SKM-1 treated with dmso at 0.1 percent for 144 hours (cell line): Measurements from ENCODE around the gene PRIM1.
"Not testable (repeated sequence)": the region's sequence is repeated elsewhere in the genome, so short reads cannot be mapped to it uniquely, and the experiment has no call there.

Experiments used
- DNase-seq: peaks from one replicate; lab custom pipeline; 2025; ENCODE audit not compliant: unreplicated experiment; lab: John Stamatoyannopoulos, UW

PRIM1 gene

DNA sequence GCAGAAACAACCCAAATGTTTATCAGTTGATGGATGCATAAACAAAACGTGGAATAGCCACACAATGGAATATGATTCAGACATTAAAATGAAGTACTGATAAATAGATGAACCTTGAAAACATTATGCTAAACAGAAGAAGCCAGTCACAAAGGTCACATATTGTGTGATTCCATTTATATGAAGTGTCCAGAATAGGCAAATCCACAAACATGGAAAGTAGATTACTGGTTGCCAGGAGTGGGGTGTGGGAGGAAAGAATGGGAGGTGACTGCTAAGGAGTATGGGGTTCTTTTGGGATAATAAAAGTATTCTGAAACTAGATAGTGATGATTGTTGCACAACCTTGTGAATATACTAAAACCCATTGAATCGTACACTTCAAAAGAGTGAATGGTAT lies 9.7 kb upstream of the PRIM1 start:
- no peak for DNase-seq

DNA sequence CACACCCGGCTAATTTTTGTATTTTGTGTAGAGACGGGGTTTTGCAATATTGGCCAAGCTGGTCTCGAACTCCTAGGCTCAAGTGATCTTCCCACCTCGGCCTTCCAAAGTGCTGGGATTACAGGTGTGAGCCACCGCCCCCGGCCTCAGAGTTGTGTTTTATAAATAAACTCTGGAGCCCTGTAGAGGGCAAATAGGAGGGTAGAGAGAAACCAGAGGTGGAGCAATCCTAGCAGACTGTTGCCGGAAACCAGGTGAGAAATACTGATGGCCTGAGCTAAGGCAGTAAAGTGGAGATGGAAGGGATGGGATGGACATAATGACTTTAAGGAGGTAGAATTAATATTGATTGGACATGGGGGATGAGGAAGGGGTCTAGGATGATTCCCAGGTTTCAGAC lies 8.3 kb upstream of the PRIM1 start:
- DNase-seq = no peak

DNA sequence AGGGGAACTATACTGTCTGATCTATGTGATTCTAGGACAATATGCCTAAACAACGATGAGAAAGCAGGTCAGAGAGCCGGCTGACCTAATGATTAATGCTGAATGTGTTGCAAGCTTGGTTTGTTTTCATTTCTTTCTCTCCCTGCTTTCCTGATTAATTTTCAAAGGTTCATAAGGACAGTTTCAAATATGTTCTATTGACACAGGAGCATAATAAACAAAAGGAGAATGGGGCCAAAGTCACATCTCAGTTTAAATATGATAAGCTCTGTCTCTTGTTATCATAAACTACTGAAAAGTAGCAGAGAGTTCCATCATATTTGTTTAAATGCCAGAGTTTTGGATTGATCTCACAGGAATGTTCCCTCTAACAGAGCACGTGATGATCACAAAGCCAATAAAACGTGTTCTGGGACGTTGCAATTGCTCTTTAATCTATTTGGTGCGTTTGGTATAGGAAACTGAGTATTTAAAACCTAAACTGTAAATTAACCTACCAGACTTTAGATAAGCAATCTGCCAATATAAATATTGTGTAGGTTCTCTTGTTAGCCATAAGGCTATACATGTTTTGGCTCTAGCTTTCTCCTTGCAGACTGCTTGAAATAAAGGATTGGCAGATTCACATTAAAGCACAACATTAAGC lies 7.3 kb upstream of the PRIM1 start:
- DNase-seq = no peak

DNA sequence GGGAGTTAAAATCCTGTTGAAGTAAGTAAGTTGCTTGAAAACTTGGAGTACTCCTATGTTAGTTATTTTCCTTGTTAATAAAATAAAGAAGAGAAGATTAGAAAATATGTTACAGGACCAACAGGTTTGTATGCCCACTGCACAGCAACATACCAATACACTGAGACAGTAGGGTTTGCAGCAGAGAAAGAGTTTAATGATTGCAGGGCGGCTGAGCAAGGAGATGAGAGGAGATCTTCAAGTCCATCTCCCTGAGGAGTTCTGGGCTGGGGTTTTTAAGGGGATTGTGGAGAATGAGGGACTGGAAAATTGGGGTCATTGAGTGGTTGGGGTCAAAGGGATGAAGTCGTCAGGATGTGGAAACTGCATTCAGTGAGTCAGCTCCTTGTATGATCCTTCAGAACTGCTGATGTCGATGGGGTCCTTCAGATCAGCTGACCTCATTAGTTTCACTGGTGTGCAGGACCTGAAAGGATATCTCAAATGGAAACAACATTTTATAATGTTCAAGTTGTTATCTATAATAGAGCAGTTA lies 6.7 kb upstream of the PRIM1 start:
- DNase-seq = no peak

DNA sequence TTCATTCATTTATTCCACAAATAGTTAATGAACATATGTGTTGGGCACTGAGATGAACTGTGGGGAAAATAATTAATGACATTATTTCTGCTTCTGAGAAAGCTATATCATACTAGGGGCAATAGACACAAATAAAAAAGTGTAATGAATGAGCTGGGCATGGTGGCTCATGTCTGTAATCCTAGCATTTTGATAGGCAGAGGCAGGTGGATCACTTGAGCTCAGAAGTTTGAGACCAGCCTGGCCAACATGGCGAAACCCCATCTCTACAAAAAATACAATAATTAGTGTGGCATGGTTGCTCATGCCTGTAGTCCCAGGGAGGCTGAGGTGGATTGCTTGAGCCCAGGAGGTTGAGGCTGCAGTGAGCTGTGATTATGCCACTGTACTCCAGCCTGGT lies 5.8 kb upstream of the PRIM1 start:
- not testable (repeated sequence) for DNase-seq

DNA sequence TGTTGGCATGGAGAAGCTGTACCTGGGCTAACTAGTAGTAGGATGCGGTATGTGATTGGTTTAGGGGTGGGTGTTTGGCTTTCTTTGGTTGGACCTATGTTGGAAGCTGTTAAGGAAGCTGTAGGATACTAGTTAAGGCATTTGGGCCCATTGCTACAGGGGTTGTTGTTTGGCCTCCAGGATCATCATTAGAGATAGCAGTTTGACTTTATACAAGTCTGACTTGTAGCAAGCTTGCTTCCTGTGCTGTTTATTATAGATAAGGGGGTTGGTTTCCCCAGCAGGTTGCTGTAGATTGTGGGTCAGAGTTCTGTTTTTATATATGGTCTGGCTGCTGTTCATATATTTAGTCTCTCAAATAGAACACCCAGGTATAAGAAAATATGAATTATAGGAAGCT lies 1.4 kb upstream of the PRIM1 start:
- no peak for DNase-seq

DNA sequence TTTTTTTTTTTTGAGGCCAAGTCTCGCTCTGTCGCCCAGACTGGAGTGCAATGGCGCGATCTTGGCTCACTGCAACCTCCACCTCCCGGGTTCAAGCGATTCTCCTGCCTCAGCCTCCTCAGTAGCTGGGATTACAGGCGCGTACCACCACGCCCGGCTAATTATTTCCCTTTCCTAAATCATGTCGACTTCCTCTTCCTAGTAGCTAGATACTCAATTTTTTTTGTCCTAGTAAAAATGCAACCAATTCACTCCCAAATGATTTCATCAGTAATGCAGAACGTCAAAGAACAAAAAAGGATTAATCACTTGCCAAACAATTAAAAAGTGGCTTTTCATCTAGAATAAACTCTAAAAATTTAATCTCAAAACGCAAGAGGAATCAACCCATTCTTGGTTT lies 1.5 kb downstream of the PRIM1 start:
- DNase-seq = not testable (repeated sequence)

DNA sequence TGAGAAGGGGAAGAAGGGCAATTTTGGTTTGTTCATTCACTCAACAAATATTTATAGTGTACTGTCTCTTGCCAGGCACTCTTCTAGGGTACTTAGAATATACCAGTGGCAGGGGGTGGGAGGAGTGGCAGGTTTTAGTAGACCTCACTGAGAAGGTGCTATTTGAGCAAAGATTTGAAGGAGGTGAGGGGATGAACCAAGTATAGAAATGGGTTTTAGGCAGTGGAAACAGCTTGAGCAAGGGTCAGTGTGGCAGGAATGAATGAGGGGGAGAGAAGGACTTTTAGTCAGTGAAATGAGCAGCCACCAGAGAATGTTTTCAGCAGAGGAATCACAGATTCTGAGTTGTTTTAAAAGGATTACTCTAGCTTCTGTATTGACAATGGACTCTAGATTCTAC lies 2.3 kb downstream of the PRIM1 start:
- DNase-seq = no peak

DNA sequence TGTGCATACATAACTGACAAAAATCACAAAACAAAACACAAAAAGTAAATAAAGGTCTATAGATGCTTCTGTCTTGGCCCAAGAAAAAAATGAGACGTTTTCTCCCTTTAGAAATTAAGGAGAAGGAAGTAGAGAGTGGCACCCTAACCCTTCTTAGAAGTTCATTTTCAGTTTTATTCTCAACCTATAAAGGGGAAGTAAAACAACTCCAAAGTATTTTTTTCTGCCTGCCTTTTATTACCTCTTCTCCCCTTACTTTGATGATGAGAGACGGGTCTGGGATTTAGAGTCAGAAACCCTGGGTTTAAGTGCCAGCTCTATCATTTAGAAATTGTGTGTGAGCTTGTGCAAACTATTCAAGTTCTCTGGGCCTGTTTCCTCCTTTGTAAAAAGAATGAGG lies 2.8 kb downstream of the PRIM1 start:
- no peak for DNase-seq

DNA sequence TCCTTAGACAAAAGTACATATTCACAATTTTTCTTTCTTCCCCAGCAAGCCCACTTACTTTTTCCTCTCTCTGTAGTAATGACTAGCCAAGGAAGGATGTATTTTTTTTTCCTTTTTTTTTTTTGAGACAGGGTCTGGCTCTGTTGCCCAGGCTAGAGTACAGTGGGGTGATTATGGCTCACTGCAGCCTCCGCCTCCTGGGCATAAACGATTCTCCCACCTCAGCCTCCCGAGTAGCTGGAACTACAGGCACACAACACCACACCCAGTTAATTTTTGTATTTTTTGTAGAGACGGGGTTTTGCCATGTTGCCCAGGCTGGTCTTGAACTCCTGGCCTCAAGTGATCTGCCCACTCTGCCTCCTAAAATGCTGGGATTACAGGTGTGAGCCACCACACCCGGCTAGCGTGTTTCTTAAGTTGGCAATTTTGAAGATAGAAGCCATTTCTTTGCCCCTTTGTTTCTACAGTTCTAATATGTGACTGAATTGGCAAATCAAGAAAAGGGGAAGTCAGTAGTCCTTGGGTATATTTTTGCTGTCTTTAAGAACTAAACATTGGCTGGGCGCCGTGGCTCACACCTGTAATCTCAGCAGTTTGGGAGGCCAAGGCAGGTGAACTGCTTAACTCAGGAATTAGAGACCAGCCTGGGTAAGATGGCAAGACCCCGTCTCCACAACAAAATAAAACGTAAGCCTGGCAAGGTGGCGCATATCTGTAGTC lies 23.8 kb downstream of the PRIM1 start:
- no peak for DNase-seq

DNA sequence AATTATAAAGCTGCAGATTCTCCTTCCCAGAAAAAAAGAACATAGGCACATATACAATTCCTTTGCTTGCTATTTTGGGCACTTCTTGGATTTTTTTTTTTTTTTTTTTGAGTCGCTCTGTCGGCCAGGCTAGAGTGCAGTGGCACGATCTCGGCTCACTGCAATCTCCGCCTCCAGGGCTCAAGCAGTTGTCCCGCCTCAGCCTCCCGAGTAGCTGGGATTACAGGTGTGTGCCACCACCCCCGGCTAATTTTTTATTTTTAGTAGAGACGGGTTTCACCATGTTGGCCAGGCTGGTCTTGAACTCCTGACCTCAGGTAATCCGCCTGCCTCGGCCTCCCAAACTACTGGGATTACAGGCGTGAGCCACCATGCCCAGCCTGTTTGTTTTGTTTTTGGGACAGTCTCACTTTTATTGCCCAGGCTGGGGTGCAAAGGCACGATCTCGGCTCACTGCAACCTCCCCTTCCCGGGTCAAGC lies 25.9 kb downstream of the PRIM1 start:
- not testable (repeated sequence) for DNase-seq

DNA sequence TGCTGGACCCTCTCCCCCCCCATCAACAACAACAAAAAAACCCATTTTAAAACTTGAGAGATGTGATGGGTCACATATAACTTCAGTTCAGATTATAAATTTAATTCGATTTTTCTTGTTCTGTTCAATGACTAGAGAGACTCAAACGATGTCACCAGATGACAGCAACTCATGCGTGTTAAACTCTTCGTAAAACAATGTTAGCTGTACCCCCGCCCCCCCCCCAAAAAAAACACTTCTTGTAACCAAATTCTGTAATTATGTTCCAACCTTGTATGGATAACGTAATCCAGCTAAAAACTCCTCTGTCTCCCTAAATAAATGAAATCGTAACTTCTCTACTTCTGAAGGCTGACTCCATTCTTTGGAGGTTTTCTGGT lies 26.4 kb downstream of the PRIM1 start:
- DNase-seq = no peak

DNA sequence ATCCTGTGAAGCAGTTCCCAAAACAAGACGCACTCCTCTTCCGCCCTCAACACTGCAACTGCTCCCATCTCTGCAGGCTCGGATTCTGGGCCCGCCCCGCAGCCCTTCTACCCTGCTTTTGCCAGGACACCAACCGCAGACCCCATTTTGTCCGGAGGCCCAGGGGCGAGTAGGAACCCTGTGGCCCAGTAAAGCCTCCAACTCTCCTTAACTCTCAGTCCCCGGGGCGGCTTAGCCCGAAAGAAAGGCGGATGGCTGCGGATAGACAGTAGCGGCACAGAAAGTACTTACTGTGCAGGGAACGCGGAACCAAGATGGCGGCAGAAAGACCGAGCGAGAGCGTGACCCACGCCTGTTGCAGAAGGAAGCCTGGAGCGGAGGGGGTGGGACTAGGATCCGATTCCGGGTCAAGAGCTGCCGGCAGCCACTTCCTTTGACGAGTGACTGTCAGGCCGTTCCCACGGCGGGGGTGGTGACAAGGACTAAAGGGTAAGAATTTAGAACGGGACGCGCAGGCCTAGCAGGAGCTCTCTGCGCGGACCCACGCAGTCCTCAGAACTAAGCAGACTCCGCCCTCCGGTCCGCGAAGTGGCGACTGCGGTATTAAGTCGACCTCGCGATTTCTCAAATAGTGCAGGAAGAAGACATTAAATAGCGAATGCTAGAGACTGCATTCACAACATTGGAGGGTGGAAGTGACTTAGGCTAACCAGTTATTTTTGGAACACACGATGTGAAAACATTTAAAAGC lies 27.0 kb downstream of the PRIM1 start, which contains the start of gene NACA:
Gene NACA, minus strand, starts transcription at position 328 of the 751 bp plus-strand sequence. CDS start 778 bp downstream, outside the sequence.
- DNase-seq = peak; percentile 89

DNA sequence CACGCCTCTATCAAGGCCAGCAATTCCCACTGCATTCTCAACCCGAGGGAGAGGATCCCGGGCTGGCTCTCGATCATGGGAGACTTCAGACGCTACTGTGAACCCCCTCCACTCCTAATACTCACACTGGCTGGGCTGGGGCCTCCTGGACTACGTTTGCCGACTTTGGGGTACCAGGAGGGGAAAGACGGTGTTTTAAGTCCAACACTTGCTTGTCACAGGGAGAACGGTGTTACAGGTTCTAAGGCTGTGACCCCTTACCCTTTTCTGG lies 27.5 kb downstream of the PRIM1 start:
- DNase-seq = no peak

DNA sequence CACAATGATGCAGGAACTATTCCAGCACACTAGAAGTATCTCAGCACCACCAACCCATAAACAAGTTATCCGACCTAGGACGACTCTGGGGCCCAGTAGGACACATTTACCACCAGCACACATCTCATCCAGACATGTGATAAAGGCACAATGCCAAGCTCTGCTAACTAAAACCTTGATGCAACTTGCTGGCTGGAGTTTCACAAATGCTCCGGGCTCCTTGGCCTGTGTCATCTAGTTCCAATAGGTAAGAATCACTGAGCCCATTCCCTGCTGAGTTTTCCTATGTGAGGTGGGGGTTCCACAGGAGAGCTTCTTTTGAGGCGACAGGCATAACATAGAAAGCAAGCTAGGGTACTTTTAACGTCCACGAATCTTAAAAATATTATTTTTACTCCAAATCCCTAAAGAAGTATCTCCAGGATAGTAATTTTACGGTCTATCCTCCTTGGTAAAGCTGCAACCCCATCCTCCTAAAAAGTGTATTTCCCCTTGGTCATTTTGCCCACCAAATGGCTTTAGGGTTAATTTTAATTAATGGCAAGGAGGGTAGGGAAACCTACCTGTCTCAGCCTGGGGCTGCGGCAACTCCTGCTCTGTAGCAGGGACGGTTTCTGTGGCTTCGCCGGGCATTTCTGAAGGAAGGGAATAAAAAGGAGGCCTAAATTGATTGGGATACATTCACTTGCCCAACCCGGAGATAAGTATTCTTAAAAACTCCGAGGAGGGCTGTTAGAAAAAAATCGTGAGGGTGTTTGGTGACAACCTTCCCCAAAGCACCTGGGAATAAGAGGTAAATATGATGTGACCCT lies 28.0 kb downstream of the PRIM1 start:
- DNase-seq = no peak

DNA sequence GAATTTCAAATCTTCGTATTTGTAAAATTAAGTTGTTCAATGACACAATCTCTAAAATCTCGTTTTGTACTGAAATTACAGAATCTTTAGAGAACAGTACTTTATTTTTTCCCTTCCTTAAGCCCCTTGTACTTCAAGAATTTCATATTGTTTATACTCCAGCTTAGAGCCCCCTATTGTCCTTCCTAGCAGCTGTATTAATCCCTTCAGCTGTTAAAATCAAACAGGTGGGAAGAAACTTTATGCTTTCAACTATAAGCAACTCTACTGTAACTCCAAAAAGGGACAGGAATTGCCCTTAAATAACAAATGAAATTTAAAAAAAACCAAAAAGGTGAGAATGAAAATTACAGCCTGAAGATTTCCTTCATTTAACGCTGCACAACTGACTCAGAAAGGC lies 28.8 kb downstream of the PRIM1 start:
- no peak for DNase-seq

DNA sequence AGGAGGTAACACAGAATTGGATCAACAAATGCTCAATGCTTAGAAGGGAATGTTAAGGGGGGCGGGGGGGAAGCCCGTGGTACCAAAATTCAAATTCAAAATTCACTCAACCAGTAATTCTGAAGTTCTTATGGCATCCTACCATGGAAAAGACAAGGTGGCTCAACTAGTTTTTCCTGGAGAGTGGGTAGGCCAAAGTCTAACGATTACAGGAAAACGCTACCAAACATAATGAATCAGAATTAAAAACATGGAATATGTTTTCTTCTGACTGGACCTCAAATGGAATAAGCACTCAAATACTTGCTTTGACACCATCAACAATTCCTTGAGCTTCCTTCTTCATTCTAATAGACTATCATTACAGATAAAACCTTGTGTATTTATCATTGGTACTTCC lies 29.3 kb downstream of the PRIM1 start:
- DNase-seq = no peak

DNA sequence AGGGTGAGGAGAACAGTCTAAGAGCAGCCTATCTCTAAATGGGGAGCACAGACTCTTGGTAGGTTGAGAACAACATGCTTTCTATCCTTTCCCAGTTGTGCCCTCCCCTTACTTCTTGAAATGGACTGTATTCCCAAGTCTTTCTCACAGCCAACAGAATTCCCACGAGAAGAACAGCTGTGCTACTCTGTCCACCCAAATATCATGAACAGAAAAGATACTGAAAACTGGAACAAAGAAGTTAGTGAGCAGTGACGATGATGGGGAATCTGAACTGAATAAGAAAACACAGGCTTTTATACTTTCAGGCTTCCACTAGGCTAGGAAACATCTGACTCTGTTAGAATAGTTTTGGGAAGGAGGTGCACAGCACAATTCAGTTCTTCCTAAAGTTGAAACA lies 30.4 kb downstream of the PRIM1 start:
- DNase-seq = no peak

DNA sequence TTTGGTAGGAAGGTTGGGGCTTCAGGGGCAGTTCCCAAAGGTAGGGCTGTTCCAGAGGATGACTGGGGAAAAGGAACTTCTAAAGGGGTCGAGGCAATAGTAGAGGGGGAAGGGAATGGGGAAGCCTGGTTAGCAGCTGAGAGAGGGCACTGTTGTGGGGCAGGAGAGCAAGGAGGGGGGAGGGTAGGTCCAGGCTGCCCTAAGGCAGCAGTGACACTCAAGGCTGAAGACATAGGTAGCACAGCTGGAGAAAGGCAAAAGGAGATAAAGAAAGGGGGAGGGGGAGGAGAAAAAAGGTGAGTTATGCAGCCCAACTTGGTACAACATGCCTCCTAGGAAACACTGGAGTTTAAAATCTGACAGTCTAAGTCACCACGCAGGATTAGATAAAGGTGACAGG lies 30.9 kb downstream of the PRIM1 start:
- DNase-seq = no peak

DNA sequence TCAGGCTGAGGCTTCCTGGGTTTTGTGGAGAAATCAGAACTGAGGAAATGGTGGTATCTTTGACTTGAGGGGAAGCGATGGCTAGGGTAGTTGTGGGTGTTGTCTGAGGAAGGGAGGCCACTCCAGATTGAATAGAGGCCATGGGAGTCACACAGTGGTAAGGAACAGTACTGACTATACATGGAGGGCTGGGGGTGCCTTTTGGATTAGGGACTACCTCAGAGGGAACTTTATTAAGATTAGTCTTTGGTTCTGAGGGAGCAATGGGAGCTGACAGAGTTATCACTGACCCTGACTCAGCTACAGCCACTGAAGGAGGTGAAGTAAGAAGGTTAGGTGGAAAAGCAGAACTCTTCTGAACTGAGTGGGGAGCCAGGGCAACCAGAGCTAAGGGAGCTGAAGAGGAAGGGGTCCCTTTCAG lies 31.4 kb downstream of the PRIM1 start:
- DNase-seq = peak; percentile 26

DNA sequence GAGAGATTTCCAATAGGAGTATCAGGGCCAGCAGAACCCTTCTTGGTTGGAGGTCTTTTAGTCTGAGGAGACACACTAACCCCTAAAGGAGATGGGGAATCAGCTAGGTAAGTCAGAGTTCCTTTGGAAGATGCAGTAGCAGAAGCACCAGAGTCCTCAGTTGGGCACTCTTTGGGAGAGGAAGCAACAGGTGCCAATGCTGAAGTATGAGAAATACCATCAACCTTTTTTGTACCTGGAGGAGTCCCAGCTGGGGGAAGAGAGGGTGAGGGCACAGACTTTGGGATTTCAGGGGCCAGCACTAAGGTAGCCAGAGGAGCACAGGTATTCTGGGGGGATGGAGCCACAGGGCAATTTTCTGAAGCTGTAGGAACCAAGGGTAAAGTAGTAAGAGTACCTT lies 33.1 kb downstream of the PRIM1 start:
- DNase-seq = no peak
